Neural cell (in vitro differentiated cells): ENCODE measurements around the gene ZFP3.
"Not testable (repeated sequence)": the region's sequence is repeated elsewhere in the genome, so short reads cannot be mapped to it uniquely, and the experiment has no call there.

Experiments used
- CTCF ChIP-seq: fragments of 450-650 bp; IDR thresholded peaks from 2 replicates; pipeline ENCODE4 v1.5.1; 2014; ENCODE audit warnings: antibody characterized with exemption, mild to moderate bottlenecking, moderate library complexity; ENCODE audit not compliant: poor library complexity, severe bottlenecking
- EZH2 ChIP-seq: fragments of 200-600, 300-800 bp; shearing (Covaris generic), sonication (generic); IDR thresholded peaks from 2 replicates; pipeline ENCODE4 v1.6.1; 2014; ENCODE audit warnings: antibody characterized with exemption, low read length, borderline replicate concordance, mild to moderate bottlenecking; ENCODE audit not compliant: insufficient read depth, poor library complexity, severe bottlenecking
- POLR2AphosphoS5 ChIP-seq: IDR thresholded peaks from 2 replicates; pipeline ENCODE4 v1.6.1; 2012
- RAD21 ChIP-seq: fragments of 450-650 bp; conservative IDR thresholded peaks from 2 replicates; pipeline ENCODE4 v1.6.1; 2014; ENCODE audit warnings: antibody characterized with exemption, mild to moderate bottlenecking, moderate library complexity
- REST ChIP-seq: IDR thresholded peaks from 2 replicates; pipeline ENCODE4 v1.6.1; 2012; ENCODE audit warnings: borderline replicate concordance
- TAF1 ChIP-seq: IDR thresholded peaks from 2 replicates; pipeline ENCODE4 v1.6.1; 2012; ENCODE audit warnings: low read depth

- TF ChIP-seq CTCF, TAF1, EZH2, POLR2AphosphoS5, RAD21, REST: not testable (repeated sequence)
Observed at GRCh38 chr17:5133961-5134360, 55.7 kb downstream of the ZFP3 start.
